B cell (primary cell): Measurements from ENCODE around the gene TPO. TPM values are rescaled to one million over a fixed set of nuclear protein-coding genes. Genes with fewer than 3 reads are reported as not detected.

Experiments used
- ATAC-seq: fragments of 200-7000 bp; cut with Tn5 transposase; one replicate; pipeline ENCODE4 v1.10.0; 2021; ENCODE audit warnings: low read depth, mild to moderate bottlenecking, moderate number of reproducible peaks, moderate library complexity
- CTCF ChIA-PET: fragments of 350-600 bp; sonication (Branson Sonifier 250); formaldehyde crosslinking; loops from one replicate; lab custom pipeline; 2021; ENCODE audit warnings: antibody characterized with exemption, inconsistent platforms; lab: Charles Lee
- POLR2A ChIA-PET: fragments of 350-600 bp; sonication (Branson Sonifier 250); formaldehyde crosslinking; loops from one replicate; lab custom pipeline; 2021; ENCODE audit warnings: antibody characterized with exemption; lab: Charles Lee
- DNase-seq: peaks from one replicate; pipeline ENCODE4 v3.0.0; 2013
- H2AFZ ChIP-seq: 2 replicates; pipeline ENCODE4 v1.6.1; 2012; ENCODE audit warnings: mild to moderate bottlenecking, low read depth, low read length; ENCODE audit not compliant: insufficient read depth, poor library complexity, severe bottlenecking
- H3K27ac ChIP-seq, 2 donors: 1 replicate in 1 of 2; 2 replicates in 1 of 2; pipeline ENCODE4 v1.5.1; 2012 to 2013; ENCODE audit warnings: low read length in 2 of 2, mild to moderate bottlenecking in 2 of 2, moderate library complexity in 1 of 2
- H3K27me3 ChIP-seq, 4 experiments: fragments of 200-600 bp in 1 of 4; sonication (generic) in 1 of 4; replicated peaks in 1 of 4; 1 replicate in 2 of 4; 2 replicates in 2 of 4; pipeline versions ENCODE4 v1.6.1 to v1.7.0; 2013 to 2016; ENCODE audit warnings: low read length in 3 of 4, mild to moderate bottlenecking in 2 of 4, mixed read lengths in 1 of 4, moderate library complexity in 1 of 4; ENCODE audit not compliant: insufficient read depth in 4 of 4, control insufficient read depth in 3 of 4; ENCODE audit errors: control extremely low read depth in 1 of 4
- H3K36me3 ChIP-seq, 2 experiments: replicated peaks in 1 of 2; 1 replicate in 1 of 2; 2 replicates in 1 of 2; pipeline versions ENCODE4 v1.6.1 to v1.7.1; 2013; ENCODE audit warnings: low read length in 1 of 2; ENCODE audit not compliant: insufficient read depth in 2 of 2, control insufficient read depth in 1 of 2; ENCODE audit errors: control extremely low read depth in 1 of 2, extremely low read depth in 1 of 2
- H3K4me1 ChIP-seq, 2 donors: fragments of 200-600 bp in 1 of 2; sonication (generic) in 1 of 2; 1 replicate in 1 of 2; 2 replicates in 1 of 2; pipeline versions ENCODE4 v1.5.1 to v1.6.1; 2013 to 2017; ENCODE audit warnings: low read length in 2 of 2; ENCODE audit not compliant: control insufficient read depth in 2 of 2, insufficient read depth in 2 of 2
- H3K4me2 ChIP-seq: replicated peaks from 2 replicates; pipeline ENCODE3; 2012; ENCODE audit warnings: mild to moderate bottlenecking, low read depth, low read length; ENCODE audit not compliant: poor library complexity, severe bottlenecking
- H3K4me3 ChIP-seq, 5 experiments: fragments of 200-600 bp in 1 of 5; sonication (generic) in 1 of 5; 1 replicate in 3 of 5; 2 replicates in 2 of 5; pipeline versions ENCODE4 v1.5.1 to v1.7.0; 2011 to 2016; ENCODE audit warnings: low read length in 4 of 5, mild to moderate bottlenecking in 4 of 5, low read depth in 2 of 5, control low read depth in 1 of 5, moderate library complexity in 1 of 5; ENCODE audit not compliant: insufficient read depth in 1 of 5; ENCODE audit errors: control extremely low read depth in 1 of 5, extremely low read depth in 1 of 5
- H3K79me2 ChIP-seq: fragments of 200-600 bp; sonication (generic); one replicate; pipeline ENCODE4 v1.6.0; 2016; ENCODE audit warnings: low read length; ENCODE audit not compliant: control insufficient read depth, insufficient read depth
- H3K9ac ChIP-seq: fragments of 200-600 bp; sonication (generic); 2 replicates; pipeline ENCODE4 v1.6.1; 2017; ENCODE audit warnings: mild to moderate bottlenecking, low read length, moderate library complexity
- H3K9me3 ChIP-seq, 3 donors: one replicate each; pipeline versions ENCODE4 v1.6.1 to v1.7.1; 2013; ENCODE audit warnings: low read length in 2 of 3; ENCODE audit not compliant: control insufficient read depth in 2 of 3, insufficient read depth in 1 of 3; ENCODE audit errors: control extremely low read depth in 1 of 3
- H4K20me1 ChIP-seq: 2 replicates; pipeline ENCODE4 v1.6.0; 2012; ENCODE audit warnings: mild to moderate bottlenecking, low read length; ENCODE audit not compliant: insufficient read depth, control insufficient read depth, poor library complexity, severe bottlenecking
- H3K27ac Mint-ChIP-seq: one replicate; pipeline ENCODE4 v1.8.0; 2021; ENCODE audit warnings: mixed read lengths
- H3K27me3 Mint-ChIP-seq: one replicate; pipeline ENCODE4 v1.8.0; 2021; ENCODE audit warnings: mixed read lengths
- H3K4me1 Mint-ChIP-seq: one replicate; pipeline ENCODE4 v1.8.0; 2021; ENCODE audit warnings: mixed read lengths
- H3K4me3 Mint-ChIP-seq: one replicate; pipeline ENCODE4 v1.8.0; 2021; ENCODE audit warnings: mixed read lengths
- H3K9me3 Mint-ChIP-seq: one replicate; pipeline ENCODE4 v1.8.0; 2022; ENCODE audit warnings: mixed read lengths; ENCODE audit not compliant: insufficient read depth
- CTCF ChIP-seq: fragments of 200-600 bp; IDR thresholded peaks from one replicate; pipeline ENCODE4 v1.8.0; 2022; ENCODE audit warnings: antibody characterized with exemption, mild to moderate bottlenecking
- EZH2 ChIP-seq: IDR thresholded peaks from 2 replicates; pipeline ENCODE4 v1.6.1; 2012; ENCODE audit warnings: borderline replicate concordance, low read depth, mild to moderate bottlenecking, moderate library complexity, low read length; ENCODE audit not compliant: insufficient read depth, poor library complexity, severe bottlenecking
- WGBS: methylation state at CpG from one replicate; pipeline ENCODE4 v1.1.5; 2013; ENCODE audit warnings: missing lambda C conversion rate; ENCODE audit not compliant: insufficient coverage; 5-methylcytosine and 5-hydroxymethylcytosine counted together
- intact Hi-C: fragments of 100-400 bp; cut with micrococcal nuclease; formaldehyde crosslinking; loops from one replicate; pipeline ENCODE4 v1.10.0; 2022
- polyA plus RNA-seq: library from polyadenylated mRNA; depleted of rRNA; stranded (reverse); fragments of >200 nt; gene quantifications from 2 replicates; pipeline ENCODE4 v1.2.3, GENCODE V29; 2012
- total RNA-seq, 2 donors: library from RNA; stranded (reverse); fragments of 120-200 nt in 1 of 2; gene quantifications; 1 replicate in 1 of 2; 2 replicates in 1 of 2; pipeline versions ENCODE4 v1.2.3 to v1.2.4, GENCODE V29; 2013 to 2022

The TPO gene
- total and polyA plus RNA-seq, 2 donors (not counting 1 experiment from before 2014, with no cell fraction given) = not detected

DNA sequence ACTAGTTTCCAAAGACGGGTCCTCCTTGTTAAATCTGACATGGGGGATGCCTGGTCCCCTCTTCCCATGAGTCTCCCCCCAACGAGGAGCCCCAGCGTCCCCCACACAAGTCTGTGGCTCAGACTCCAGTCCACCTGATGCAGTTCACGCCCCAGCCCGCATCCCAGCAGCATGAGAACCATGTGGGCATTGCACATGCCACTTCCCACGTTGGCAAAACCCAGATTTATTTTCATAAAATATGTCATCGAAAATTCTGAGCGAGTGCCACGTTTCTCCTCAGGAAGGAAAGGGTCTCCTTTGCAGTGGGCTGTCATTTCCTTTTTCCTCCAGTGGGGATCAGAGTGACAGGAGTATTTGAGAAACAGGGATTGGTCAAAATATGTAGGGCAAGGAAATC, 45.7 kb upstream of the TPO start:
- ChIA-PET CTCF (no interaction called here), POLR2A (no interaction called here)
- ATAC-seq = no peak
- H3K4me1 Mint-ChIP-seq = peaks cover 7% of the 10 kb centered on the region
- Histone ChIP-seq H3K4me1 (peaks cover 15 to 18% of the 10 kb centered on the region in 2 donors), H3K9ac (no peak overlapping the region), H3K4me2 (no peak overlapping the region), H3K27ac (no peak overlapping the region), H3K4me3 (no peak overlapping the region), H4K20me1 (no peaks in the 10 kb centered on the region), H2AFZ (no peak overlapping the region), H3K79me2 (no peaks in the 10 kb centered on the region), H3K9me3 (peaks cover 0 to 1% (median 0%) of the 10 kb centered on the region in 3 donors), H3K27me3 (no peaks in the 10 kb centered on the region), H3K36me3 (no peaks in the 10 kb centered on the region)
- no peak overlapping the region for H3K27ac Mint-ChIP-seq
- no peak overlapping the region for H3K4me3 Mint-ChIP-seq
- 79% methylated on average over 3 of the region's 9 CpGs for WGBS
- DNase-seq = no peak
- peaks cover 3% of the 10 kb centered on the region for H3K27me3 Mint-ChIP-seq
- intact Hi-C loops = no loop called here
- H3K9me3 Mint-ChIP-seq = no peaks in the 10 kb centered on the region
- no peak for TF ChIP-seq EZH2

GRCh38 chr2:1369905-1370304, 43.4 kb upstream of the TPO start:
- Mint-ChIP-seq H3K4me1 (peaks cover 7% of the 10 kb centered on the region), H3K27me3 (peaks cover 6% of the 10 kb centered on the region), H3K9me3 (no peaks in the 10 kb centered on the region), H3K27ac (no peak overlapping the region), H3K4me3 (no peak overlapping the region)
- no peak for ATAC-seq
- H3K36me3 ChIP-seq = no peaks in the 10 kb centered on the region
- ChIA-PET CTCF (no interaction called here), POLR2A (no interaction called here)
- no peak for DNase-seq
- intact Hi-C loops = no loop called here
- H2AFZ ChIP-seq = no peak overlapping the region
- H3K9me3 ChIP-seq = peaks cover 0 to 4% (median 0%) of the 10 kb centered on the region in 3 donors
- H3K9ac ChIP-seq = no peak overlapping the region
- no peaks in the 10 kb centered on the region for H3K79me2 ChIP-seq
- no peak overlapping the region for H3K4me3 ChIP-seq
- no peaks in the 10 kb centered on the region for H4K20me1 ChIP-seq
- H3K27me3 ChIP-seq = no peaks in the 10 kb centered on the region
- TF ChIP-seq CTCF (no peak), EZH2 (no peak)
- no peak overlapping the region for H3K27ac ChIP-seq
- 95% methylated on average over 9 of the region's 10 CpGs for WGBS
- peaks cover 15 to 18% of the 10 kb centered on the region in 2 donors for H3K4me1 ChIP-seq
- H3K4me2 ChIP-seq = no peak overlapping the region
